Spleen (tissue), 7 donors: ENCODE measurements around the gene TAL2.

Experiments
- POLR2A ChIP-seq, 3 donors: fragments of 450-650 bp; IDR thresholded peaks; one replicate each; pipeline ENCODE4 v1.5.1; 2017; ENCODE audit warnings: antibody characterized with exemption in 3 of 3, mild to moderate bottlenecking in 1 of 3
- POLR2AphosphoS5 ChIP-seq, 3 donors: sonication (generic); formaldehyde crosslinking; IDR thresholded peaks; one replicate each; pipeline ENCODE4 v1.5.1; 2017; ENCODE audit warnings: antibody characterized with exemption in 3 of 3
- TF ChIP-seq, protein P1 (sequence below), 11 experiments: fragments of 200-600 bp in 7 of 11; fragments of 450-650 bp in 4 of 11; sonication (generic) in 4 of 11; IDR thresholded peaks in 8 of 11; conservative IDR thresholded peaks in 3 of 11; 1 replicate in 7 of 11; 2 replicates in 4 of 11; pipeline versions ENCODE4 v1.4.0 to v1.8.0; 2016 to 2021; ENCODE audit warnings: antibody characterized with exemption in 11 of 11, inconsistent platforms in 4 of 11, mild to moderate bottlenecking in 1 of 11
- donor health status: DM: no; HTN: no; CAD: no; lungs with moderate emphysema.
- donor health status: DM: no; HTN: no; CAD: no.
- donor health status: DM: no; HTN: no; CAD: no.

- TF ChIP-seq, protein P1, sequence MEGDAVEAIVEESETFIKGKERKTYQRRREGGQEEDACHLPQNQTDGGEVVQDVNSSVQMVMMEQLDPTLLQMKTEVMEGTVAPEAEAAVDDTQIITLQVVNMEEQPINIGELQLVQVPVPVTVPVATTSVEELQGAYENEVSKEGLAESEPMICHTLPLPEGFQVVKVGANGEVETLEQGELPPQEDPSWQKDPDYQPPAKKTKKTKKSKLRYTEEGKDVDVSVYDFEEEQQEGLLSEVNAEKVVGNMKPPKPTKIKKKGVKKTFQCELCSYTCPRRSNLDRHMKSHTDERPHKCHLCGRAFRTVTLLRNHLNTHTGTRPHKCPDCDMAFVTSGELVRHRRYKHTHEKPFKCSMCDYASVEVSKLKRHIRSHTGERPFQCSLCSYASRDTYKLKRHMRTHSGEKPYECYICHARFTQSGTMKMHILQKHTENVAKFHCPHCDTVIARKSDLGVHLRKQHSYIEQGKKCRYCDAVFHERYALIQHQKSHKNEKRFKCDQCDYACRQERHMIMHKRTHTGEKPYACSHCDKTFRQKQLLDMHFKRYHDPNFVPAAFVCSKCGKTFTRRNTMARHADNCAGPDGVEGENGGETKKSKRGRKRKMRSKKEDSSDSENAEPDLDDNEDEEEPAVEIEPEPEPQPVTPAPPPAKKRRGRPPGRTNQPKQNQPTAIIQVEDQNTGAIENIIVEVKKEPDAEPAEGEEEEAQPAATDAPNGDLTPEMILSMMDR (IDR thresholded peaks at IDR 0.05 in 8 of 11, conservative IDR thresholded peaks at IDR 0.05 in 3 of 11) = no peak
- no peak for TF ChIP-seq POLR2AphosphoS5 (IDR thresholded peaks at IDR 0.05)
- no peak for TF ChIP-seq POLR2A (IDR thresholded peaks at IDR 0.05)
Measured at GRCh38 chr9:105639936-105640335, 22.3 kb upstream of the TAL2 start.
